A549 (cell line): Measurements from ENCODE around the gene BCL2. TPM values are rescaled to one million over a fixed set of nuclear protein-coding genes. Genes with fewer than 3 reads are reported as not detected.
"Not testable (repeated sequence)": the region's sequence is repeated elsewhere in the genome, so short reads cannot be mapped to it uniquely, and the experiment has no call there.

Experiments
- ATAC-seq, 2 experiments: fragments of 200-7000 bp in 1 of 2; fragments of >200 bp in 1 of 2; cut with Nextera tagmentation in 1 of 2; cut with Tn5 transposase in 1 of 2; 3 replicates each; pipeline versions ENCODE4 v1.8.0 to v1.9.1; 2018 to 2020; ENCODE audit warnings: mild to moderate bottlenecking in 1 of 2, moderate library complexity in 1 of 2
- CTCF ChIA-PET: fragments of 300-600 bp; sonication (Branson Sonifier 250); formaldehyde crosslinking; extraction: SDS; loops from one replicate; lab custom pipeline; 2021; ENCODE audit warnings: antibody characterized with exemption, inconsistent platforms; lab: Yijun Ruan, JAX
- POLR2A ChIA-PET: fragments of 350-600 bp; formaldehyde crosslinking; extraction: SDS; loops from one replicate; lab custom pipeline; 2021; ENCODE audit warnings: antibody characterized with exemption, inconsistent platforms; lab: Yijun Ruan, JAX
- DNase-seq, 2 experiments: peaks; one replicate each; pipeline versions ENCODE4 v3.0.0 to v3.0.0-alpha.2; 2011 to 2016; ENCODE audit warnings: low read depth in 1 of 2, low spot score in 1 of 2
- FAIRE-seq: peaks from 2 replicates; lab custom pipeline; 2011; peaks lifted over from hg19 to GRCh38; lab: Jason Lieb, UNC
- H3K27ac ChIP-seq, 2 experiments: fragments of >200 bp; sonication (Bioruptor Twin); formaldehyde crosslinking; 3 replicates each; pipeline ENCODE4 v1.5.1; 2016 to 2017
- H3K4me1 ChIP-seq: fragments of >200 bp; sonication (Bioruptor Twin); formaldehyde crosslinking; 3 replicates; pipeline ENCODE4 v1.6.1; 2016
- H3K4me2 ChIP-seq: fragments of >200 bp; sonication (Bioruptor Twin); formaldehyde crosslinking; 3 replicates; pipeline ENCODE4 v1.6.1; 2016
- H3K4me3 ChIP-seq: fragments of >200 bp; sonication (Bioruptor Twin); formaldehyde crosslinking; 3 replicates; pipeline ENCODE4 v1.5.1; 2016
- H3K9me3 ChIP-seq: fragments of >200 bp; sonication (Bioruptor Twin); formaldehyde crosslinking; 3 replicates; pipeline ENCODE4 v1.6.1; 2016
- CEBPB ChIP-seq, 2 experiments: fragments of >200 bp in 1 of 2; sonication (Bioruptor Twin) in 1 of 2; formaldehyde crosslinking in 1 of 2; IDR thresholded peaks; 2 replicates each; pipeline ENCODE4 v1.6.1; 2012 to 2016
- CHD4 ChIP-seq: fragments of 200-600 bp; sonication (generic); IDR thresholded peaks from 2 replicates; pipeline ENCODE4 v1.6.1; 2016; ENCODE audit warnings: antibody characterized with exemption, mild to moderate bottlenecking, borderline replicate concordance
- CTCF ChIP-seq: fragments of >200 bp; sonication (Bioruptor Twin); formaldehyde crosslinking; IDR thresholded peaks from 3 replicates; pipeline ENCODE4 v1.5.1; 2016
- EHF ChIP-seq: fragments of 250-450 bp; sonication (Bioruptor Pico); IDR thresholded peaks from 2 replicates; pipeline ENCODE4 v1.5.0; 2020; ENCODE audit warnings: mild to moderate bottlenecking
- ESRRA ChIP-seq: fragments of 150-350 bp; IDR thresholded peaks from 2 replicates; pipeline ENCODE4 v1.6.1; 2014; ENCODE audit warnings: mild to moderate bottlenecking, low read length, borderline replicate concordance
- FOXS1 ChIP-seq: fragments of 250-450 bp; sonication (Bioruptor Pico); IDR thresholded peaks from 2 replicates; pipeline ENCODE4 v1.5.0; 2020; ENCODE audit warnings: mild to moderate bottlenecking, moderate library complexity
- HOXA7 ChIP-seq: fragments of 250-450 bp; sonication (Bioruptor Pico); IDR thresholded peaks from 2 replicates; pipeline ENCODE4 v1.5.0; 2020; ENCODE audit warnings: mild to moderate bottlenecking, moderate library complexity
- HOXB5 ChIP-seq: fragments of 250-450 bp; sonication (Bioruptor Pico); IDR thresholded peaks from 2 replicates; pipeline ENCODE4 v1.5.0; 2020; ENCODE audit warnings: mild to moderate bottlenecking, moderate library complexity
- JUN ChIP-seq, 2 experiments: fragments of >200 bp; sonication (Bioruptor Twin); formaldehyde crosslinking; IDR thresholded peaks; 2 replicates in 1 of 2; 3 replicates in 1 of 2; pipeline ENCODE4 v1.6.1; 2016 to 2017
- KDM1A ChIP-seq: fragments of 200-600 bp; sonication (generic); IDR thresholded peaks from 2 replicates; pipeline ENCODE4 v1.6.1; 2016; ENCODE audit warnings: low read depth, mild to moderate bottlenecking
- MAFK ChIP-seq: fragments of 450-650 bp; IDR thresholded peaks from 2 replicates; pipeline ENCODE4 v1.6.1; 2014; ENCODE audit not compliant: partially characterized antibody
- MAX ChIP-seq: IDR thresholded peaks from 2 replicates; pipeline ENCODE4 v1.6.1; 2012
- MYC ChIP-seq: IDR thresholded peaks from 2 replicates; pipeline ENCODE4 v1.6.1; 2012; ENCODE audit warnings: mild to moderate bottlenecking, inconsistent platforms, low read length, improper control_type of control experiment, borderline replicate concordance
- NFE2L2 ChIP-seq: fragments of 150-350 bp; conservative IDR thresholded peaks from 2 replicates; pipeline ENCODE4 v1.6.1; 2014; ENCODE audit warnings: low read length
- NPAS2 ChIP-seq: fragments of 250-450 bp; sonication (Bioruptor Pico); IDR thresholded peaks from 2 replicates; pipeline ENCODE4 v1.8.0; 2022; ENCODE audit warnings: mild to moderate bottlenecking, moderate library complexity, borderline replicate concordance
- PBX3 ChIP-seq: IDR thresholded peaks from 2 replicates; pipeline ENCODE4 v1.6.1; 2012
- RARB ChIP-seq: fragments of 250-450 bp; sonication (Bioruptor Pico); IDR thresholded peaks from 2 replicates; pipeline ENCODE4 v1.8.0; 2021; ENCODE audit warnings: mild to moderate bottlenecking, moderate library complexity
- RFX5 ChIP-seq: fragments of 450-650 bp; IDR thresholded peaks from 2 replicates; pipeline ENCODE4 v1.7.1; 2014; ENCODE audit warnings: antibody characterized with exemption, mild to moderate bottlenecking, moderate library complexity
- TP53 ChIP-seq: fragments of 250-450 bp; sonication (Bioruptor Pico); IDR thresholded peaks from 2 replicates; pipeline ENCODE4 v1.5.0; 2021; ENCODE audit warnings: mild to moderate bottlenecking, moderate library complexity
- ZC3H11A ChIP-seq: fragments of 450-650 bp; IDR thresholded peaks from 2 replicates; pipeline ENCODE4 v1.6.1; 2014; ENCODE audit warnings: antibody characterized with exemption, mild to moderate bottlenecking
- ZNF302 ChIP-seq: fragments of 250-450 bp; sonication (Bioruptor Pico); IDR thresholded peaks from 2 replicates; pipeline ENCODE4 v1.9.0; 2021; ENCODE audit warnings: inconsistent platforms, mild to moderate bottlenecking, moderate library complexity
- WGBS: methylation state at CpG from one replicate; pipeline ENCODE4 v1.1.6; 2017; ENCODE audit errors: missing lambda C conversion rate; 5-methylcytosine and 5-hydroxymethylcytosine counted together
- polyA plus RNA-seq, 4 experiments: library from polyadenylated mRNA; depleted of rRNA in 3 of 4; stranded (reverse); fragments of >200 nt; fragmentation: RNase III in 1 of 4; extraction: RNeasy Plus Mini Kit Qiagen cat#74134 plus additional on column Dnase treatment in 1 of 4; gene quantifications; 2 replicates in 3 of 4; 3 replicates in 1 of 4; pipeline ENCODE4 v1.2.3, GENCODE V29; 2011 to 2017

BCL2 gene
- polyA plus RNA-seq, 2 of the 4 experiments (the other 2 are of a cell fraction), result 0.50 to 0.61 TPM

DNA sequence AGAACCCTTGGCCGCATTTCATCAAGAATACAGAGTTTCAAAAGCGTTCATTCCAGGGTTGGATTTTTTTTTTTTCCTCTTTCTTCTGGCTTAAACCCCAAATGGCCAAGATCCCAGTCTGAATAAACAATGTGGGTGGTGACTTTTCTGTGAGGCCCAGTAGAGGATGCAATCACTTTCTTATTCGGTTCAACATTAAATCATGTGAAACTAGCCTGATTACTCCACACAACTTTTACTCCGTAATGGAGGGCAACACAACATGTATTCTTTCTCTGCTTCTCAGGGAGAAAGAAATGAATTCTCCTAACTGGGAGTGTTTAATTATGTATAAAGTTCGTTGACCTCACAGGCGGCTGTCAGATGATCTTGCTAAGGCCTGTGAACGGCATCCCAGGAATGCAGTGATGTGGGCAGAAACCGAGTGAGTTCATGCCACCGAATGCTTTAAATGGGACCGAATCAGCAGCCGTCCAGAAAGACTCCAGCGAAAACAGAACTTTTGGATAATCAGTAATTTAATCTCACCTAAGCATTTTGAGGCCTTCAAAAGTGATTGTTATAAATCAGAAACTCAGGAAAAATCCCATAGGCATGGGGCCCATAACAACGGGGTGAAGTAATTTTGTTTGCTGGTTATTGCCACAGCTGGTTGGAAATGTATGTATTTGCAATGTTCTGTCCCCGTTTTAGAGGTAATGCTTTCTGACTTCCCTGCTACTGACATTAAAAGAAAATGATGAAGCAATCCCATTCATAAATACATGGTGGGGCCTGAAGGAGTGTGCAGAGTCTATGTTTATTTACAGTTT lies 81.5 kb downstream of the BCL2 start:
- CTCF ChIA-PET, result interaction anchor here (0.6 to 0.9 kb wide), 2 partner anchors 44 to 65 kb away, joined by 3 read pairs; no protein-coding TSS in a partner anchor
- WGBS, result 29% methylated on average over 14 of the region's 14 CpGs
- Histone ChIP-seq H3K4me2 (peak overlapping the region; percentile 63), H3K4me3 (0 out of 3 replicates have a peak overlapping the region, but pooled peaks have one; percentile 8), H3K27ac (peak overlapping the region; percentile 51 to 83), H3K9me3 (no peaks in the 10 kb centered on the region), H3K4me1 (peaks cover 19% of the 10 kb centered on the region)
- FAIRE-seq (no peak), ATAC-seq (peak; percentile 91), DNase-seq (peak; percentile 37 to 56)
- POLR2A ChIA-PET, result no interaction called here
- TF ChIP-seq MAX (no peak), JUN (IDR thresholded peaks at IDR 0.05) (0 out of 5 replicates have a peak, but pooled peaks of 1 of the 2 experiments have one; percentile 24)

DNA sequence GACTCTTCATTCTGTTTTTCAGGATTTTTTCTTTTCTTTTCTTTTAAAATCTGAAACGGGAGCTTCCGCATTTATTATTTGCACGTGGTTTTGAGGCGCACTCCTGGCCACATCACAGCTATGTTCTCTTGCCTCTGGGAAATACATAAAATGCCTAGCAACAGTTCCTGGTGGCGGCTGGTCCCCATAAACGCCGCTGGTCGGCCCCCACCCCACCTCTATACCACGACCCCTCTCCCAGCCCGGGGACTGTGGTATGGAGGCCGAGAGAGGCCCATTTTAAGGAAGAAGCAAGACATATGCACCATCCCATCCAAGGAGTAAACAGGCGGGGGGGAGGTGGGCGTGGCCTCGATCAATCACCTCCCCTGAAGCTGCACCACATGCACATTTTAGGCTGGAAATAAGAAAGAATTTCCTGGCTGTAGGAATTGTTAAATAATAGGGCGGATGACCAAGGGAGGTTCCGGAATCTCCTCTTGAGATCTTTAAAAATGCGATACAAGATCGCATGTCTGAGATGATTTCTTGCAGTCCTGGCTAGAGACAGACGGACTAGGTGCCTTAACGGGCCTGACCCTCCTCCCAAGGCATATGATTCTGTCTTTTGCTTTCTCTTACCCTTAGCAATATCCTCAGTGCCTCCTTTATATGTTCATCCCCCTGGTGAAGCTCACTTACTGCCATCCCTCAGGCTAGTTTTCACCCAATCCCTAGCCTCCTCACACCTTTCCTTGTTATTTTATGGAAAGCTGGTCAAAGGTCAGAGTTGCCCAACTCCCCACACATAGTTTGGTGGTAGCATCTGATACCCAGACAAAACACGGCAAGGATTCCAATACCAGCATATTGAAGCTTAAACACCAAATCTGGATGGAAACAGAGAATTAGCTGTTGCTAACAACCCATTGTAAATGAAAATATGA lies 82.4 kb downstream of the BCL2 start:
- 77% methylated on average over 21 of the region's 21 CpGs for WGBS
- peak in 1 of 2 experiments; percentile 13 for DNase-seq
- ATAC-seq, result peak; percentile 65 to 68; a peak in 4 of 6 replicates
- TF ChIP-seq CEBPB (IDR thresholded peaks at IDR 0.05), result peak in 1 of 2 experiments; percentile 50; a peak in 1 of 4 replicates
- TF ChIP-seq JUN (IDR thresholded peaks at IDR 0.05), result no peak
- no peak for TF ChIP-seq CHD4
- no peak for TF ChIP-seq HOXB5 (CRISPR knock-in tag)
- Histone ChIP-seq H3K4me3 (no peak overlapping the region), H3K27ac (peak overlapping the region; percentile 51 to 83), H3K4me2 (peak overlapping the region; percentile 63), H3K9me3 (no peaks in the 10 kb centered on the region), H3K4me1 (peaks cover 19% of the 10 kb centered on the region)
- CTCF ChIA-PET, result interaction anchor here (0.6 to 0.9 kb wide), 3 partner anchors 34 to 64 kb away, joined by 3 read pairs; no protein-coding TSS in a partner anchor
- POLR2A ChIA-PET, result no interaction called here
- no peak for FAIRE-seq

GRCh38 chr18:63236406-63236805 lies 83.2 kb downstream of the BCL2 start:
- no peak for DNase-seq
- no peak for ATAC-seq
- 91% methylated on average over 14 of the region's 14 CpGs for WGBS
- ChIA-PET POLR2A (no interaction called here), CTCF (no interaction called here)
- Histone ChIP-seq H3K4me3 (no peak overlapping the region), H3K4me1 (peaks cover 19% of the 10 kb centered on the region), H3K4me2 (no peak overlapping the region), H3K9me3 (no peaks in the 10 kb centered on the region), H3K27ac (peak overlapping the region in 1 of 2 experiments; percentile 83; a peak in 3 of 6 replicates)
- TF ChIP-seq CHD4, result no peak
- no peak for TF ChIP-seq ESRRA
- TF ChIP-seq EHF, result no peak
- no peak for TF ChIP-seq CTCF
- no peak for FAIRE-seq

DNA sequence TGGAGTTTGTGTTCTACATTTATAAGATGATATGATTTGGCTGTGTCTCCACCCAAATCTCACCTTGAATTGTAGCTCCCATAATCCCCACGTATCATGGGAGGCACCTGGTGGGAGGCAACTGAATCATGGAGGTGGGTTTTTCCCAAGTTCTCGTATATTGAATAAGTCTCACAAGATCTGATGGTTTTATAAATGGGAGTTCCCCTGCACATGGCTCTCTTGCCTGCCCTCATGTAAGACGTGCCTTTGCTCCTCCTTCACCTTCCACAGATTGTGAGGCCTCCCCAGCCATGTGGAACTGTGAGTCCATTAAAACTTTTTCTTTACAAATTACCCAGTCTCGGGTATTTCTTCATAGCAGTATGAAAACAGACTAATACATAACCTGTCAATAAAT lies 83.6 kb downstream of the BCL2 start:
- ATAC-seq, CTCF ChIA-PET, DNase-seq, H3K9me3 ChIP-seq, H3K4me2 ChIP-seq, H3K27ac ChIP-seq, FAIRE-seq, H3K4me3 ChIP-seq, POLR2A ChIA-PET: not testable (repeated sequence)
- 65% methylated on average over 4 of the region's 4 CpGs for WGBS
- peaks cover 19% of the 10 kb centered on the region for H3K4me1 ChIP-seq

DNA sequence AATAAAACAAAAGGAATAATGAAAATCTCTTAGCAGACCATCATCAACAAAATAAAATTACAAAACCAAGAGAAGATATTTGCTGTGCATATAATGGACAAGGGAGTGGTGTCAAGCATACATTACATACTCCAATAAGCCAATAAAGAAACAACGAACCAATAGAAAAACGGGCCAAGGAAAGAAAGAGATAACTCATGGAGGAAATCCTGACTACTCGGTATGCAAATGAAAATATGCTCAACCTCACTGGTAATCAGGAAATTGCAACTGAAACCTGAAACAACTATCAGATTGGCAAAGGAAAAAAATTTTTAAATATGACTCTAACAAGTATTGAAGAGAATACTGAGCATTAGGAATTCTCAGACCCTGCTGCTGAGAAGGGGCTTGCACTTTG lies 84.7 kb downstream of the BCL2 start:
- CTCF ChIA-PET, result no interaction called here
- 33% methylated on average over 3 of the region's 3 CpGs for WGBS
- TF ChIP-seq ZNF302 (CRISPR knock-in tag) (no peak), PBX3 (no peak), NFE2L2 (no peak), FOXS1 (CRISPR knock-in tag) (no peak), NPAS2 (CRISPR knock-in tag) (no peak), MAX (no peak), CEBPB (IDR thresholded peaks at IDR 0.05) (no peak), MAFK (no peak), RARB (CRISPR knock-in tag) (no peak), RFX5 (no peak), ZC3H11A (no peak), HOXA7 (CRISPR knock-in tag) (no peak), MYC (no peak), KDM1A (no peak), TP53 (CRISPR knock-in tag) (no peak)

More for the DNA sequence above, 84.7 kb downstream of the BCL2 start:
- Histone ChIP-seq H3K4me2 (no peak overlapping the region), H3K4me1 (peaks cover 19% of the 10 kb centered on the region), H3K9me3 (no peaks in the 10 kb centered on the region), H3K27ac (no peak overlapping the region), H3K4me3 (no peak overlapping the region)
- no peak for FAIRE-seq
- no peak for DNase-seq
- ATAC-seq, result no peak
- POLR2A ChIA-PET, result no interaction called here
